NCI-H446 treated with DMSO at 0.1 percent for 48 hours (cell line): ENCODE measurements around the gene FITM1.

ENCODE experiments used
- DNase-seq: peaks from one replicate; lab custom pipeline; 2025; lab: John Stamatoyannopoulos, UW

FITM1 gene

GRCh38 chr14:24160850-24161804 lies 30.7 kb downstream of the FITM1 start, which contains the start of gene IRF9:
TSS of gene IRF9 (plus strand) at chr14:24161265. CDS start at chr14:24162145, 880 bp downstream.
- peak; percentile 79 for DNase-seq

DNA sequence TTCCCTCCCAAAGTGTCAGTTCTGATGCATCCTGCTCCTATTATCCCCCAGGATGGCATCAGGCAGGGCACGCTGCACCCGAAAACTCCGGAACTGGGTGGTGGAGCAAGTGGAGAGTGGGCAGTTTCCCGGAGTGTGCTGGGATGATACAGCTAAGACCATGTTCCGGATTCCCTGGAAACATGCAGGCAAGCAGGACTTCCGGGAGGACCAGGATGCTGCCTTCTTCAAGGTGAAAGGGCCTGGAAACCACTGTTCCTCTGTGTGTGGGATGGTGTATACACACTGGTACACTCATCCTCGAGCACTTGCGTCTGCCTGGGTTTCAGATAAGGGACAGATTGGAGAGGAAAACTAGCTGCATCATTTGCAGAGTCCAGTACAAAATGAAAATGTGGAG lies 31.6 kb downstream of the FITM1 start:
- DNase-seq = no peak

GRCh38 chr14:24164518-24164991 lies 34.1 kb downstream of the FITM1 start:
- no peak for DNase-seq

DNA sequence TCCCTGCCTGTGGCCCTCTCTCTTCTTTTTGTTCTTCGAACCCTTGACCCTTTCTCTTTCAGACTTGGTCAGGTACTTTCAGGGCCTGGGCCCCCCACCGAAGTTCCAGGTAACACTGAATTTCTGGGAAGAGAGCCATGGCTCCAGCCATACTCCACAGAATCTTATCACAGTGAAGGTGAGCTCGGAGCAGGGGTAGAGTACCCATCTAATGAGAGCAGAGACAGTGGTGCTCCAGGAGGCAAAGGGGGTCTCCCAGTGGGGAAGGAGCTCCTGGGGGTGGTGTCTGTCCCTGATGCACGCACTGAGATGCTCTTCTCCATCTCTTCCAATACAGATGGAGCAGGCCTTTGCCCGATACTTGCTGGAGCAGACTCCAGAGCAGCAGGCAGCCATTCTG lies 35.3 kb downstream of the FITM1 start:
- no peak for DNase-seq

GRCh38 chr14:24167469-24168114 lies 37.1 kb downstream of the FITM1 start:
- no peak for DNase-seq

DNA sequence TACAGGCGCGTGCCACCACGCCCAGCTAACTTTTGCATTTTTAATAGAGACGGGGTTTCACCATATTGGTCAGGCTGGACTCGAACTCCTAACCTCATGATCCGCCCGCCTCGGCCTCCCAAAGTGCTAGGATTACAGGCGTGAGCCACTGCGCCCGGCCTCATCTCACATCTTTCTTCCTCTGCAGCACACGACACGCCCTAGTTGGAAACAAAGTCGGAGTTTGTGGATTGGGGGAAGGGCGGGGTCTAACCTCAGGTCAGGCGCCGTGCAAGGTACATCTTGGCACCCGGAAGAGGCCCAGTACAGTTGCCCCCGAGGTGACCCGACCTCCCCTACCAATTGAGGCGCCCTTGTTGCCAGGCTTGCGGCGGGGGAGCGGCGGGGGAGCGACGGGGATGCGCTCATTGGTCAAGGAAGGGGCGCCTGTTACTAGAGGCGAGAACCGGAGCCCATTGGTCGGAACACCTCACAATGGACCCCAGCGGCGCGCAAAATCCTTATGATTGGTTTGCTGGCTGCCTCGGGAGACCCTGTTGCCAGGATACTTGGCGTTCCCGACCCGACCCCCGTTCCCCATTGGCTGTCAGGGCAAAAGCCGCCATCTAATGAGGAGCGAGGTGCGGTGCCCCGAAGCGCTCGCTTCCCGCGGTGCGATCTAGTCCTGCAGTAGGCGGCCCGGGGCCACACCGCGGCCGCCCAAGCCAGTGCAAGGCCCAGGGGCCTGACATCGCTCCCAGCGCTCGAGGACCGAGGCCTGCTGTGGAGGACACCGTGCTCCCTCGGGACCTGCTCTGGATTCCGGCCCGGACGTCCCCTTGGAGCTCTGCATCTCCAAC lies 41.2 kb downstream of the FITM1 start, which contains the start of gene REC8:
TSS of gene REC8 (plus strand) at position 659 of the 839 bp plus-strand sequence. CDS start 473 bp downstream, outside the sequence.
- peak; percentile 6 for DNase-seq

- no peak for DNase-seq
These were observed 41.9 kb downstream of the FITM1 start for GRCh38 chr14:24172261-24172860.

- no peak for DNase-seq
These were observed 42.4 kb downstream of the FITM1 start for GRCh38 chr14:24172871-24173281.

GRCh38 chr14:24176599-24176998 lies 46.1 kb downstream of the FITM1 start:
- DNase-seq = no peak

DNA sequence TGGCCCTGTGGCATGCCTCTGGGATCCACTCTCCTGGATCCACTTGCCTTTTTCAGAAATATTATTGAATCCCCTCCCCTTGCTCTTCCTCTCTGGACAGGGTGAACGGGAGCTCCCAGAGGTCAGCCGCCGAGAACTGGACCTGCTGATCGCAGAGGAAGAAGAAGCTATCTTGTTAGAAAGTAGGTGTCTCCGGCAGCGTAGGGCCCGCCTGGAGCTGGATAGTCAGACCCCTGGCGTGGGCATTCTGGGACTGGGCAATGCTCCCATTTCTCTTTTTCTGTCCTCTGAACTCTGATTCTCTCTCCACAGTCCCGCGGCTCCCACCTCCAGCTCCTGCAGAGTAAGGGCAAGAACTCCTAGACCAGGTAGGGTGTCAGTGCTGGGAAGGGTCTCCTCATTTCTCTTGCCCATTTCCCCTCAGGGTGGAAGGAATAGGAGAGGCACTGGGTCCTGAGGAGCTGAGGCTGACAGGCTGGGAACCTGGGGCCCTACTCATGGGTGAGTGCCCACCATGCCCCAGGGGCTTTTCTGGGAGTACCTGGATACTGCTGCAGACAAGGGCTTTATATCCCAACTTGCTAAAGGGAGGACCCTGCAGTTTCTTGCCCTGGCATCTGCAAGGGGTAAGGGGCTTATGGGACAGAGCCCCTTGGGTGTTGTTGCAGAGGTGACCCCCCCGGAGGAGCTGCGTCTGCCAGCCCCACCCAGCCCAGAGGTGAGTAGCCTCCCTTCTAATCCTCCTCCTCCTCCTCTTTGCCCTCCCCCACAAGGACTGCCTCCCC lies 46.8 kb downstream of the FITM1 start:
- DNase-seq = no peak

GRCh38 chr14:24177891-24178290 lies 47.4 kb downstream of the FITM1 start:
- no peak for DNase-seq

DNA sequence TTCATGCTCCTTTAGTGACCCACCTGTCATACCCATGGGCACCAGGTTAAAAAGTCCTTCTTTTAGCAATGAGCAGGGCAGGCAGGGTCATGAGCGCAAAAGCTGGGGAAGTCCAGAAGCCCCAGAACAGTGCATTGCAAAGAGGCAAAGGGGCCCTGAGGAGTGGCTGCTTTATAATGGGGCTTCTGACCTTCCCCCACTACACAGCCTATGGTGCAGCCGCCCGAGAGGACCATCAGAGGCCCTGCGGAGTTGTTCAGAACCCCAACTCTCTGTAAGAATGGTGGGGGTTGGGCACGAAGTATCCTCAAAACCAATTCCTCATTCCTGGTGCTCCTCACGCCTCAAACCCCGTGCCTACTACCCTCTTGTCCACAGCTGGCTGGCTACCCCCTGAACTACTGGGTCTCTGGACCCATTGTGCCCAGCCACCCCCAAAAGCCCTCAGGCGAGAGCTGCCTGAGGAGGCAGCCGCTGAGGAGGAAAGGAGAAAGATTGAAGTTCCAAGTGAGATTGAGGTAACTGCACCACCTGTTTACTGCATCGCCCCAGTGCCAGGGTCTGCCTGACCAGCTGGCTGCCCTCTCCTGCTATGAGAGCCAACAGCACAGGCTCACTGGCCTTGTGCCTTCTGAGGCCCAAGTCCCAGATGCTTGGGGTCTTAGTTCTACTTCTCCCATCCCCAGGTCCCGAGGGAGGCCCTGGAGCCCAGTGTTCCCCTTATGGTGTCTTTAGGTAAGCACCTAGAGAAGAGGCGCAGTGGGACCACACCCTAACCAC lies 48.1 kb downstream of the FITM1 start:
- no peak for DNase-seq

DNA sequence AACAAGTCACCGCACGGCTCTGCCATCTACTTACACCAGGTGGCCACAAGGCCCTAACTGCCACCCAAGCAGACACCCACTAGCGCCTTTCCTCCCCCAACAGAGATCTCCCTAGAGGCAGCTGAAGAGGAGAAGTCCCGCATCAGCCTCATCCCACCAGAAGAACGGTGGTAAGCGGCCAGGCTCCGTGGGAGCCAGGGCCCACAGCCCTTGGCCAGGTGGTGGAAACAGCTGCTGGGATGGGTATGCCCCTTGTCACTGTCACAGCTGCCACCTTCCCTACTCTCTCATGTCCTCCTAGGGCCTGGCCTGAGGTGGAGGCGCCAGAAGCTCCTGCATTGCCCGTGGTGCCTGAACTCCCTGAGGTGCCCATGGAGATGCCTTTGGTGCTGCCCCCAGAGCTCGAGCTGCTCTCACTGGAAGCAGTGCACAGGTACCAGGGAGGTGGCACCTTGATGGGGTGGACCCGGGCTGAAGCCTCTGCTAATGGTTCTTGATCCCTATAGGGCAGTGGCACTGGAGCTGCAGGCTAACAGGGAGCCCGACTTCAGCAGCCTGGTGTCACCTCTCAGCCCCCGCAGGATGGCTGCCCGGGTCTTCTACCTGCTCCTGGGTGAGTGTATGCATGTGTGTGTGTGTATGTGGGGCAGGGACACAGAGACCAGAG lies 49.0 kb downstream of the FITM1 start:
- DNase-seq = no peak

- DNase-seq = no peak
These were observed 49.7 kb downstream of the FITM1 start for GRCh38 chr14:24179961-24180796.

GRCh38 chr14:24181371-24182077 lies 51.1 kb downstream of the FITM1 start:
- DNase-seq = no peak
